Activated T-cell treated with anti-CD3 and anti-CD28 coated beads, Interleukin-2, amount 50 U/mL, for 48 hours (primary cell): ENCODE measurements around the gene DIP2B.
"Not testable (repeated sequence)": the region's sequence is repeated elsewhere in the genome, so short reads cannot be mapped to it uniquely, and the experiment has no call there.

ENCODE experiments used
- DNase-seq, 2 experiments: peaks; one replicate each; pipeline ENCODE4 v3.0.0-alpha.2; 2020

The DIP2B gene

GRCh38 chr12:50555471-50555885 is 50.7 kb downstream of the DIP2B start:
- peak; percentile 50 to 55 for DNase-seq

- no peak for DNase-seq
These were observed 51.5 kb downstream of the DIP2B start for GRCh38 chr12:50556273-50556672.

GRCh38 chr12:50556796-50557195 is 52.0 kb downstream of the DIP2B start:
- DNase-seq = not testable (repeated sequence)

GRCh38 chr12:50557421-50557820 is 52.6 kb downstream of the DIP2B start:
- DNase-seq = no peak

GRCh38 chr12:50558970-50559369 is 54.2 kb downstream of the DIP2B start:
- no peak for DNase-seq

- DNase-seq = no peak
These were observed 58.0 kb downstream of the DIP2B start for GRCh38 chr12:50562520-50563433.

- DNase-seq = no peak
These were observed 58.6 kb downstream of the DIP2B start for GRCh38 chr12:50563434-50563787.

GRCh38 chr12:50564237-50564947 is 59.6 kb downstream of the DIP2B start:
- DNase-seq = no peak

- DNase-seq = no peak
These were observed 60.1 kb downstream of the DIP2B start for GRCh38 chr12:50564948-50565297.

- no peak for DNase-seq
These were observed 61.3 kb downstream of the DIP2B start for GRCh38 chr12:50566066-50566465.

- no peak for DNase-seq
These were observed 63.1 kb downstream of the DIP2B start for GRCh38 chr12:50567926-50568325.

- no peak for DNase-seq
These were observed 63.7 kb downstream of the DIP2B start for GRCh38 chr12:50568338-50569091.

- no peak for DNase-seq
These were observed 64.5 kb downstream of the DIP2B start for GRCh38 chr12:50569321-50569720.

GRCh38 chr12:50569876-50570275 is 65.1 kb downstream of the DIP2B start:
- no peak for DNase-seq

- DNase-seq = no peak
These were observed 67.0 kb downstream of the DIP2B start for GRCh38 chr12:50571786-50572185.

GRCh38 chr12:50572287-50572686 is 67.5 kb downstream of the DIP2B start:
- DNase-seq = no peak

- DNase-seq = no peak
These were observed 68.0 kb downstream of the DIP2B start for GRCh38 chr12:50572760-50573159.

GRCh38 chr12:50573271-50573670 is 68.5 kb downstream of the DIP2B start:
- DNase-seq = no peak

- DNase-seq = no peak
These were observed 70.0 kb downstream of the DIP2B start for GRCh38 chr12:50574601-50575348.

GRCh38 chr12:50579757-50580267 is 75.0 kb downstream of the DIP2B start:
- no peak for DNase-seq

GRCh38 chr12:50580436-50580835 is 75.7 kb downstream of the DIP2B start:
- DNase-seq = no peak
